GM12878 (cell line): ENCODE data around the gene RCN2. TPM values are rescaled to one million over a fixed set of nuclear protein-coding genes. Genes with fewer than 3 reads are reported as not detected.
A peak's percentile ranks its signal among the peaks of the same experiment; 100 is the strongest.

Experiments used
- ATAC-seq: fragments of 200-7000 bp; cut with Tn5 transposase; 3 replicates; pipeline ENCODE4 v1.9.1; 2020; ENCODE audit warnings: mild to moderate bottlenecking, moderate library complexity
- BruUV-seq: library from RNA; stranded (reverse); fragments of 400-500 nt; replicated peaks from 2 replicates; lab custom pipeline; 2021; lab: Mats Ljungman, UMichigan
- CTCF ChIA-PET: fragments of 300-600 bp; sonication (Branson Sonifier 250); formaldehyde crosslinking; extraction: SDS; loops from one replicate; lab custom pipeline; 2021; ENCODE audit warnings: inconsistent platforms; lab: Yijun Ruan, JAX
- POLR2A ChIA-PET: fragments of 350-600 bp; formaldehyde crosslinking; extraction: SDS; loops from one replicate; lab custom pipeline; 2021; ENCODE audit warnings: inconsistent platforms; lab: Charles Lee
- RAD21 ChIA-PET: fragments of 300-600 bp; sonication (Branson Sonifier 250); formaldehyde crosslinking; loops from one replicate; lab custom pipeline; 2023; ENCODE audit warnings: antibody characterized with exemption; ENCODE audit not compliant: unreplicated experiment; lab: Charles Lee
- SMC1A ChIA-PET: fragments of 300-600 bp; sonication (Branson Sonifier 250); formaldehyde crosslinking; loops from one replicate; lab custom pipeline; 2023; ENCODE audit not compliant: unreplicated experiment, uncharacterized antibody; lab: Charles Lee
- DNase-seq: peaks from one replicate; pipeline ENCODE4 v3.0.0-alpha.2; 2011; ENCODE audit warnings: low read depth, low spot score
- FAIRE-seq: peaks from 3 replicates; lab custom pipeline; 2011; peaks lifted over from hg19 to GRCh38; lab: Jason Lieb, UNC
- H2AFZ ChIP-seq: 2 replicates; pipeline ENCODE4 v1.6.0; 2011; ENCODE audit warnings: low read depth, low read length, control low read depth; ENCODE audit not compliant: control insufficient read depth
- H3K27ac ChIP-seq: 2 replicates; pipeline ENCODE4 v1.5.1; 2011; ENCODE audit warnings: control low read depth; ENCODE audit not compliant: control insufficient read depth, insufficient read depth
- H3K27me3 ChIP-seq, 2 experiments: replicated peaks in 1 of 2; 2 replicates each; pipeline versions ENCODE4 v1.6.0 to v1.6.1; 2011; ENCODE audit warnings: low read length in 1 of 2; ENCODE audit not compliant: control insufficient read depth in 2 of 2, insufficient read depth in 2 of 2
- H3K36me3 ChIP-seq, 2 experiments: 2 replicates each; pipeline ENCODE4 v1.5.1; 2011; ENCODE audit warnings: low read length in 1 of 2; ENCODE audit not compliant: control insufficient read depth in 2 of 2, insufficient read depth in 2 of 2
- H3K4me1 ChIP-seq: 2 replicates; pipeline ENCODE4 v1.6.1; 2011; ENCODE audit warnings: mild to moderate bottlenecking, low read length, moderate library complexity, mixed read lengths; ENCODE audit not compliant: control insufficient read depth, insufficient read depth
- H3K4me2 ChIP-seq: 2 replicates; pipeline ENCODE4 v1.6.0; 2011; ENCODE audit warnings: control low read depth; ENCODE audit not compliant: control insufficient read depth, insufficient read depth
- H3K4me3 ChIP-seq: fragments of 200-600 bp; sonication (generic); 2 replicates; pipeline ENCODE4 v1.5.1; 2016
- H3K79me2 ChIP-seq: 2 replicates; pipeline ENCODE4 v1.6.0; 2011; ENCODE audit warnings: low read length; ENCODE audit not compliant: control insufficient read depth, insufficient read depth
- H3K9ac ChIP-seq: 2 replicates; pipeline ENCODE4 v1.8.0; 2011; ENCODE audit warnings: low read length, control low read depth, mixed read lengths; ENCODE audit not compliant: control insufficient read depth, insufficient read depth
- H3K9me3 ChIP-seq: replicated peaks from 3 replicates; pipeline ENCODE4 v1.5.1; 2011; ENCODE audit warnings: mild to moderate bottlenecking, low read length; ENCODE audit not compliant: control insufficient read depth, insufficient read depth
- H4K20me1 ChIP-seq: 2 replicates; pipeline ENCODE4 v1.6.0; 2011; ENCODE audit not compliant: control insufficient read depth, insufficient read depth
- ATF7 ChIP-seq: fragments of 450-650 bp; IDR thresholded peaks from 2 replicates; pipeline ENCODE4 v1.6.1; 2016; ENCODE audit warnings: low read depth, mild to moderate bottlenecking
- BHLHE40 ChIP-seq, 2 experiments: fragments of 450-650 bp in 1 of 2; IDR thresholded peaks; 2 replicates each; pipeline ENCODE4 v1.6.1; 2011 to 2017; ENCODE audit warnings: low read depth in 2 of 2, borderline replicate concordance in 1 of 2, improper control_type of control experiment in 1 of 2, low read length in 1 of 2, mild to moderate bottlenecking in 1 of 2
- BRCA1 ChIP-seq: IDR thresholded peaks from 2 replicates; pipeline ENCODE4 v1.6.1; 2011; ENCODE audit warnings: low read depth, low read length, improper control_type of control experiment
- CBFB ChIP-seq: IDR thresholded peaks from 2 replicates; pipeline ENCODE4 v1.6.1; 2016; ENCODE audit warnings: antibody characterized with exemption, low read depth
- EP300 ChIP-seq, 2 experiments: fragments of 150-350 bp in 1 of 2; IDR thresholded peaks; 2 replicates each; pipeline ENCODE4 v1.6.1; 2011 to 2012; ENCODE audit warnings: low read depth in 2 of 2, low read length in 2 of 2, borderline replicate concordance in 1 of 2, improper control_type of control experiment in 1 of 2, inconsistent platforms in 1 of 2; ENCODE audit not compliant: control insufficient read depth in 1 of 2
- FOS ChIP-seq: IDR thresholded peaks from 3 replicates; pipeline ENCODE4 v1.6.1; 2011; ENCODE audit warnings: borderline replicate concordance; ENCODE audit not compliant: insufficient read length; ENCODE audit errors: extremely low read depth
- WGBS: methylation state at CpG from one replicate; pipeline ENCODE4 v1.1.6; 2016; ENCODE audit warnings: low lambda C conversion rate; ENCODE audit not compliant: insufficient replicate concordance, insufficient coverage; ENCODE audit errors: missing lambda C conversion rate; 5-methylcytosine and 5-hydroxymethylcytosine counted together
- in situ Hi-C: fragments of 300-500 bp; cut with MboI; formaldehyde crosslinking; loops from 9 replicates; pipeline ENCODE4 v1.14.3; 2018; ENCODE audit warnings: mixed read lengths
- intact Hi-C: fragments of 100-400 bp; cut with micrococcal nuclease; formaldehyde crosslinking; loops from one replicate; pipeline ENCODE4 v1.14.2; 2022; ENCODE audit not compliant: unreplicated experiment
- polyA plus RNA-seq, 11 experiments: library from polyadenylated mRNA; depleted of rRNA in 4 of 11; unstranded in 6 of 11; stranded (reverse) in 5 of 11; fragments of >200 nt; fragmentation: Nextera tagmentation in 4 of 11; fragmentation: Illumina TruSeq in 1 of 11; extraction: Ambion mirVana in 4 of 11; extraction: Trizol in 1 of 11; gene quantifications; 1 replicate in 1 of 11; 2 replicates in 10 of 11; pipeline versions ENCODE4 v1.2.1 to v1.2.3, GENCODE V29; 2011 to 2016; ENCODE audit warnings: inconsistent platforms in 2 of 11, missing spikeins in 2 of 11, low read depth in 1 of 11
- total RNA-seq, 4 experiments: library from RNA; depleted of rRNA in 3 of 4; stranded (reverse); fragments of >200 nt in 3 of 4; fragmentation: Illumina TruSeq in 1 of 4; extraction: Trizol in 1 of 4; gene quantifications; 2 replicates each; pipeline versions ENCODE4 v1.2.1 to v1.2.3, GENCODE V29; 2013 to 2021
- TF ChIP-seq, protein P1 (sequence below): fragments of 450-650 bp; IDR thresholded peaks from 2 replicates; pipeline ENCODE4 v1.6.1; 2016; ENCODE audit warnings: mild to moderate bottlenecking
- TF ChIP-seq, protein P2 (sequence below): fragments of 450-650 bp; IDR thresholded peaks from 2 replicates; pipeline ENCODE4 v1.6.1; 2016; ENCODE audit warnings: mild to moderate bottlenecking
- TF ChIP-seq, protein P3 (sequence below): IDR thresholded peaks from 2 replicates; pipeline ENCODE4 v1.6.1; 2011; ENCODE audit warnings: low read depth, mild to moderate bottlenecking, low read length, moderate library complexity, borderline replicate concordance; ENCODE audit errors: extremely low read depth

Gene RCN2
- total and polyA plus RNA-seq, 10 of the 15 experiments (the other 5 are each of a cell fraction or from before 2014, with no cell fraction given): 4.9 to 41.0 (median 12.9) TPM

DNA sequence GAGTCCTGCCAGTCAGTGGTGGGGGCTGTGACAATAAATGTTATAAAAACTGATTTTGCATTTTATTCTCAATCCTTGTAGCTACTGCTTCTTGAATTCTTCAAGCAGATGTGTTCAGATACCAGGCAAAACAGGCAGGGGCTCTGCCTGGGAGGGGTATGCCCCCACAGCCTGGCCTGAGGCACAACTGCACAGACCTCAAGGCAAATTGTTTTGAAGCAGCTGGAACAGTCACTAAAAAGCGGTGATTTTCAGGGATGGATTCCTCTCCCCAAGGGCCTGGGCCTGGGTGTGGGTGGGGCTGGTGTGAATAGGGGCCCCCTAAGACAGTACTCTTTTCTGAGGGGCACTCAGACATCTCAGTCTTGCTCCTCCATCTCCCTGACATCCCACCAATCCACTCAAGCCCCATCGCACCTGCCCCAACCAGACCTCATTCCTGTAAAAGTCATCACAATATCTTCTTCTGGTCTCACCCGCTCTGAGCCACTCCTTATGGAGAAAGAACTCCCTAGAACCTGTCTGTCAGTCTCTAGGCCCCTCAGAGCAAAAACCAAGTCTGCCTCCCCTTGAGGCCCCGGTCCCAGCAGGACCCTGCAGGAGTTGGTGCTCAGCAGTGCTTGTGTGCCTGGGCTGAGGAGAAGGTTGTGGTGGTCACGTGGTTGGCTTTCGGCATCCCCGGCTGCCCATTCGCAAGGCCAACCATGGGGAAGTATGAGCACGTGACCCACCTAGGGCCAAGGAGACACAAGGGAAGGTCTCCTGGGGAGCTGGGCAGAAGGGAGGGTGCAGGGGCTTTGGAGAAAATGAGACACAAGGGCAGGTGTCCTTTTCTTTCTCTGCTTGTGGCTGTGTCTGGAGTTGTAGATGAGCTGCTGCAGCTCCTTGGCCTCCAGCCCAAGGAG, 60.4 kb downstream of the RCN2 start:
- in situ Hi-C loops: no loop called here
- no peaks in the 10 kb centered on the region for H3K9me3 ChIP-seq
- ChIA-PET POLR2A (interaction anchor here (0.7 to 4.4 kb wide), 2 partner anchors 14 to 16 kb away, joined by 3 to 19 read pairs; no protein-coding TSS in a partner anchor), SMC1A (interaction anchor here (0.9 to 1.1 kb wide), 3 partner anchors 13 to 25 kb away, joined by 3 read pairs; no protein-coding TSS in a partner anchor), RAD21 (interaction anchor here (0.7 kb wide), 1 partner anchor 16 kb away, joined by 3 read pairs; no protein-coding TSS in a partner anchor), CTCF (interaction anchor here (0.8 to 1.2 kb wide), 4 partner anchors 15 to 196 kb away, joined by 3 read pairs; no protein-coding TSS in a partner anchor)
- intact Hi-C loops: no loop called here
- peak in 1 of 2 experiments; percentile 33; a peak in 1 of 4 replicates for TF ChIP-seq BHLHE40 (IDR thresholded peaks at IDR 0.05; ENCODE audit: borderline replicate concordance in 1 of 2, low read depth in 2 of 2, low read length in 1 of 2)
- TF ChIP-seq ATF7: no peak
- 93% methylated on average over 9 of the region's 9 CpGs for WGBS
- peaks cover 6% of the 10 kb centered on the region for H3K79me2 ChIP-seq
- no peak overlapping the region for H3K4me3 ChIP-seq
- no peak overlapping the region for H2AFZ ChIP-seq
- H3K36me3 ChIP-seq: no peaks in the 10 kb centered on the region
- no peak overlapping the region for H3K4me2 ChIP-seq
- no peaks in the 10 kb centered on the region for H3K27me3 ChIP-seq
- DNase-seq (no peak), FAIRE-seq (no peak), ATAC-seq (no peak)
- H3K4me1 ChIP-seq: peaks cover 45% of the 10 kb centered on the region
- H4K20me1 ChIP-seq: no peaks in the 10 kb centered on the region
- no peak overlapping the region for H3K27ac ChIP-seq
- no peak overlapping the region for H3K9ac ChIP-seq
- BruUV-seq: no TSS peak

DNA sequence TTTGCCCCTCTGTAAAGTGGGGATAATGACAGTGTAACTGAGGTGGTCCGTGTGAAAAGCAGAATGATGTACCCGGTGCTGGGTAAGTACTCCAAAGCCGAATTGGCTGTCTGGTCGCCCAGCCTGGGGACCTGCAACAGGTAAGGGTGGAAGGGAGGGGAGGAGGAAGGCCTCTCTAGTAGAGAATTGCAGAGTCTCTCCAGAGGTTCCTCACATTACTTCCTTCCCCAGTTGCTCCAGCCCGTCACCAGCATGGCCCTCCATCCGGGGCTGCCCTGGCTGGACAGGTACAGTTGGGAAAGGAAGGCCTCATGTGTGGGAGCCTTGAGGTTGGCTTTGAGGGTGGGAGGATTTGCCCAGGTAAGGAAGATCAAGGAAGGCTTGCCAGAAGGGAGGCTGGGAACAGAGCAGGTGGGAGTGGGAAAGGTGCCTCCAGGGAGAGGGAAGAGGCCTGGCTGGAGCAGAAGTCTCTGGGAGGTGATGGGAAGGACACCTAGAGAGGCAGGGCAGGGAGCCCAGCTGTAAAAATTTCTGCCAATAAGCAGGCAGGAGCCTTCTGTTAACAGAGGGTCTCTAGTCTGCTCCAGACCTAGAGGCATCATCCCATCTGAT, 61.7 kb downstream of the RCN2 start:
- in situ Hi-C loops: no loop called here
- no TSS peak for BruUV-seq
- Histone ChIP-seq H3K4me3 (no peak overlapping the region), H3K27me3 (no peaks in the 10 kb centered on the region), H3K9me3 (no peaks in the 10 kb centered on the region), H3K4me1 (peaks cover 44% of the 10 kb centered on the region), H3K4me2 (no peak overlapping the region), H3K36me3 (no peaks in the 10 kb centered on the region), H4K20me1 (no peaks in the 10 kb centered on the region), H2AFZ (no peak overlapping the region), H3K79me2 (peaks cover 6% of the 10 kb centered on the region), H3K9ac (no peak overlapping the region), H3K27ac (no peak overlapping the region)
- intact Hi-C loops: no loop called here
- 84% methylated on average over 6 of the region's 6 CpGs for WGBS
- no peak for ATAC-seq
- RAD21 ChIA-PET: interaction anchor here (0.6 to 2.3 kb wide), 10 partner anchors 10 to 945 kb away, joined by 3 to 12 read pairs (median 4); no protein-coding TSS in a partner anchor
- CTCF ChIA-PET: interaction anchor here (0.9 to 3.2 kb wide), 4 partner anchors 18 to 36 kb away, joined by 3 to 22 read pairs (median 6); no protein-coding TSS in a partner anchor
- POLR2A ChIA-PET: interaction anchor here (1.1 to 4.4 kb wide), 4 partner anchors 10 to 18 kb away, joined by 5 to 19 read pairs (median 6); no protein-coding TSS in a partner anchor
- FAIRE-seq: no peak
- SMC1A ChIA-PET: interaction anchor here (1.0 to 7.8 kb wide), 3 partner anchors 12 to 38 kb away, joined by 3 to 99 read pairs (median 3); no protein-coding TSS in a partner anchor
- no peak for DNase-seq
- no peak for TF ChIP-seq CBFB
- TF ChIP-seq, protein P1, sequence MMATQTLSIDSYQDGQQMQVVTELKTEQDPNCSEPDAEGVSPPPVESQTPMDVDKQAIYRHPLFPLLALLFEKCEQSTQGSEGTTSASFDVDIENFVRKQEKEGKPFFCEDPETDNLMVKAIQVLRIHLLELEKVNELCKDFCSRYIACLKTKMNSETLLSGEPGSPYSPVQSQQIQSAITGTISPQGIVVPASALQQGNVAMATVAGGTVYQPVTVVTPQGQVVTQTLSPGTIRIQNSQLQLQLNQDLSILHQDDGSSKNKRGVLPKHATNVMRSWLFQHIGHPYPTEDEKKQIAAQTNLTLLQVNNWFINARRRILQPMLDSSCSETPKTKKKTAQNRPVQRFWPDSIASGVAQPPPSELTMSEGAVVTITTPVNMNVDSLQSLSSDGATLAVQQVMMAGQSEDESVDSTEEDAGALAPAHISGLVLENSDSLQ: no peak
- TF ChIP-seq, protein P2, sequence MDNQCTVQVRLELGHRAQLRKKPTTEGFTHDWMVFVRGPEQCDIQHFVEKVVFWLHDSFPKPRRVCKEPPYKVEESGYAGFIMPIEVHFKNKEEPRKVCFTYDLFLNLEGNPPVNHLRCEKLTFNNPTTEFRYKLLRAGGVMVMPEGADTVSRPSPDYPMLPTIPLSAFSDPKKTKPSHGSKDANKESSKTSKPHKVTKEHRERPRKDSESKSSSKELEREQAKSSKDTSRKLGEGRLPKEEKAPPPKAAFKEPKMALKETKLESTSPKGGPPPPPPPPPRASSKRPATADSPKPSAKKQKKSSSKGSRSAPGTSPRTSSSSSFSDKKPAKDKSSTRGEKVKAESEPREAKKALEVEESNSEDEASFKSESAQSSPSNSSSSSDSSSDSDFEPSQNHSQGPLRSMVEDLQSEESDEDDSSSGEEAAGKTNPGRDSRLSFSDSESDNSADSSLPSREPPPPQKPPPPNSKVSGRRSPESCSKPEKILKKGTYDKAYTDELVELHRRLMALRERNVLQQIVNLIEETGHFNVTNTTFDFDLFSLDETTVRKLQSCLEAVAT: no peak
- no peak for TF ChIP-seq FOS
- TF ChIP-seq, protein P3, sequence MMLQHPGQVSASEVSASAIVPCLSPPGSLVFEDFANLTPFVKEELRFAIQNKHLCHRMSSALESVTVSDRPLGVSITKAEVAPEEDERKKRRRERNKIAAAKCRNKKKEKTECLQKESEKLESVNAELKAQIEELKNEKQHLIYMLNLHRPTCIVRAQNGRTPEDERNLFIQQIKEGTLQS: no peak
- no peak for TF ChIP-seq ATF7
- no peak for TF ChIP-seq BRCA1
- no peak for TF ChIP-seq EP300 (IDR thresholded peaks at IDR 0.05; ENCODE audit: borderline replicate concordance in 1 of 2, control insufficient read depth in 1 of 2, low read depth in 2 of 2, low read length in 2 of 2)
